Measurements from ENCODE around the gene RBM33. TPM values are rescaled to one million over a fixed set of nuclear protein-coding genes. Genes with fewer than 3 reads are reported as not detected.
"Not testable (repeated sequence)": the region's sequence is repeated elsewhere in the genome, so short reads cannot be mapped to it uniquely, and the experiment has no call there.

The RBM33 gene
- total RNA-seq, 1 donor from 2014 or later = 117 TPM

DNA sequence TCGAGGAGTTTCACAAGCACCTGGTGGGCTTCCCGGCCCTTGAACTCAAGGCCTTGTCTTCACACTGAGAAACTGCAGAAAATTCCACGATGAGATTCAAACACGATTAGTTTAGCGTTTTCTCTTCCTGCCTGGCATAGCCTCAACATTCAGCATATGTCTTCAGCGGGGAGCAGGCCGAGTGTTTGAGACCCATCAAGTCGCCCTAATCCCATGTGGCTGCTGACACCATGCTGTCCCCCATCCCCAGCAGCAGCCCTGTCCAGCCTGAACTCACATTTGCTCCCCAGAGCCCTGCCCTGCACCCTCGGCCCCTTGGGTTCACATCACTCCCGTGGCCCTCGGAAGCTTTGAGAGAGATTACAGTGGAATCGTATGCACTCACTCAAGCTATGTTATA is 35.3 kb upstream of the RBM33 start:
- Mint-ChIP-seq H3K27ac (no peak overlapping the region), H3K4me3 (no peak overlapping the region), H3K4me1 (peaks cover 10% of the 10 kb centered on the region), H3K9me3 (no peaks in the 10 kb centered on the region), H3K36me3 (ENCODE audit: low read depth) (no peaks in the 10 kb centered on the region), H3K27me3 (peaks cover 3% of the 10 kb centered on the region)
- ATAC-seq (ENCODE audit: low read depth) = no peak
- CTCF ChIA-PET = no interaction called here
- intact Hi-C loops (cut with micrococcal nuclease) = no loop called here
- POLR2A ChIA-PET = no interaction called here
- TF ChIP-seq, protein P1, sequence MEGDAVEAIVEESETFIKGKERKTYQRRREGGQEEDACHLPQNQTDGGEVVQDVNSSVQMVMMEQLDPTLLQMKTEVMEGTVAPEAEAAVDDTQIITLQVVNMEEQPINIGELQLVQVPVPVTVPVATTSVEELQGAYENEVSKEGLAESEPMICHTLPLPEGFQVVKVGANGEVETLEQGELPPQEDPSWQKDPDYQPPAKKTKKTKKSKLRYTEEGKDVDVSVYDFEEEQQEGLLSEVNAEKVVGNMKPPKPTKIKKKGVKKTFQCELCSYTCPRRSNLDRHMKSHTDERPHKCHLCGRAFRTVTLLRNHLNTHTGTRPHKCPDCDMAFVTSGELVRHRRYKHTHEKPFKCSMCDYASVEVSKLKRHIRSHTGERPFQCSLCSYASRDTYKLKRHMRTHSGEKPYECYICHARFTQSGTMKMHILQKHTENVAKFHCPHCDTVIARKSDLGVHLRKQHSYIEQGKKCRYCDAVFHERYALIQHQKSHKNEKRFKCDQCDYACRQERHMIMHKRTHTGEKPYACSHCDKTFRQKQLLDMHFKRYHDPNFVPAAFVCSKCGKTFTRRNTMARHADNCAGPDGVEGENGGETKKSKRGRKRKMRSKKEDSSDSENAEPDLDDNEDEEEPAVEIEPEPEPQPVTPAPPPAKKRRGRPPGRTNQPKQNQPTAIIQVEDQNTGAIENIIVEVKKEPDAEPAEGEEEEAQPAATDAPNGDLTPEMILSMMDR (IDR thresholded peaks at IDR 0.05) = no peak
- no peak for DNase-seq

DNA sequence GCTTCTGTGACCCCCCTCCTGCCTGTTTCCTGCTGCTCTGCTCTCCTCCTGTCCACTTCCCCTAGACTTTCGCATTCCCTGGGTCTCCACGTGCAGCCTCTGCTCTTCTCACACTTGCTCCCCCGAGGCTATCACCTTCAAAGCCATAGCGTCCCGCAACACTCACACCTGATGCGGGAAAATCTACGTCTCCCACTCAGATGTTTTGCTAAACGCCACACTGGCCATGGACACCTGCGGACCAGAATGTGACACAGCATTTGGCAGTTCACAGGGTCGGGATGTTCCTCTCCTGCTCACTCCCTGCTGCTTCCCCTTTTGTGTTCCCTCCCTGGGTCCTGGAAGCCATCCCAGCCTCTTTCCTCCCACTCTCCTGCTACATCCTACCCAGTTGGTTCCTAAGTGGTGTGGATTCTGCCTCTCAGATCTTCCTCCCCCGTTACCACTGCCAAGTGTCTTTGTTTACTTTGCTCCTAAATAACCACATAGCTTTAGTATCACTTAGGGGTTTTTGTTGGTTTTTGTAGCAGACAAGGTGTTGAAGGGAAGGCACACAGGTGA is 33.7 kb upstream of the RBM33 start:
- intact Hi-C loops (cut with micrococcal nuclease) = no loop called here
- POLR2A ChIA-PET = no interaction called here
- peaks cover 7% of the 10 kb centered on the region for H3K9me3 Mint-ChIP-seq
- TF ChIP-seq, protein P1 (IDR thresholded peaks at IDR 0.05) = no peak
- peaks cover 10% of the 10 kb centered on the region for H3K4me1 Mint-ChIP-seq
- H3K27ac Mint-ChIP-seq = no peak overlapping the region
- peak overlapping the region; percentile 33 for H3K4me3 Mint-ChIP-seq
- CTCF ChIA-PET = interaction anchor here (0.9 kb wide), 1 partner anchor 12 kb away, joined by 3 read pairs; no protein-coding TSS in a partner anchor
- peaks cover 3% of the 10 kb centered on the region for H3K27me3 Mint-ChIP-seq
- peaks cover 5% of the 10 kb centered on the region for H3K36me3 Mint-ChIP-seq (ENCODE audit: low read depth)
- ATAC-seq (ENCODE audit: low read depth) (no peak), DNase-seq (no peak)

DNA sequence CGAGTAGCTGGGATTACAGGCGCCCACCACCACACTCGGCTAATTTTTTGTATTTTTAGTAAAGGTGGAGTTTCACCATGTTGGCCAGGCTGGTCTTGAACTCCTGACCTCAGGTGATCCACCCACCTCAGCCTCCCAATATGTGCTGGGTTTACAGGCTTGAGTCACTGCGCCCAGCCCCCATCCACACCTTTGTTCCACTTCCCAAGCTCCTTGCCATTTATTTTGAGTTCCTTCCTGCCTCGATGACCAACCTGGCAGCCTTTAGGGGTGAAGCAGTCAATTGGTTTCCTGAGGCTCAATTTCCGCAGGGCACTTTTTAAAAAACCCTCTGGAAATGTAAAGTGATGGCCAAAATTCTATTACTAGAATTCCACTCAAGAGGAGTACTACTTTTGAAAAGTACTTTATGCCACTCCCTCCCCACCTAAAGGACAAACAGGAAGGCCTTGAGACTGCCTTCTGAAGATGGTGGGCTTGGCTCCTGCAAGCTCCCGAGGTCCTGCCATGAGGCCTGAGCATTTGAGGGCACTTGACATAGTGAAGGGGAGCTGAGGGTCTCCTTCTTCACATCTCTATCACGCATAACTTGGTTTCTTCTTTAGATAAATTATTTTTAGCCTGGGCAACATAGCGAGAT is 32.5 kb upstream of the RBM33 start:
- ChIA-PET POLR2A (no interaction called here), CTCF (no interaction called here)
- H3K4me3 Mint-ChIP-seq = no peak overlapping the region
- peaks cover 3% of the 10 kb centered on the region for H3K27me3 Mint-ChIP-seq
- ATAC-seq (ENCODE audit: low read depth) = no peak
- no peak overlapping the region for H3K27ac Mint-ChIP-seq
- peaks cover 5% of the 10 kb centered on the region for H3K36me3 Mint-ChIP-seq (ENCODE audit: low read depth)
- intact Hi-C loops (cut with micrococcal nuclease) = no loop called here
- TF ChIP-seq, protein P1 (IDR thresholded peaks at IDR 0.05) = no peak
- no peak for DNase-seq
- H3K9me3 Mint-ChIP-seq = peaks cover 7% of the 10 kb centered on the region
- peaks cover 10% of the 10 kb centered on the region for H3K4me1 Mint-ChIP-seq

DNA sequence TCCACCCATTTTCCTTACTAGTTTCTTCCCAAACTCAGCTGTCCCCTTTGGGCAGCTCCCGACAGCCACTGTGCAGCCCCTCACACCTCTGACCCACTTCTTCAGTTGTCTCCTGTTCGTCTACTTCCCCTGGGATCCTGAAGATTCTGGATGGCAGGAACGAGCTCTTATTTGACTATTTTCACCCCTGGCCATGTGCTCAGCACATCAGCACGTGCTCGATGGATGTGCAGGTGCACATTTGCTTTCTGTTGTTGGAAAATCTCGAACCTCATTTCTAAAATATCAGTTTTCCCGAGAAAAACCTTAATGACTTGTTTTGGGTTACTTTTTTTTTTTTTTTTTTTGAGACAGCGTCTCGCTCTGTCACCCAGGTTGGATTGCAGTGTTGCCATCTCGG is 31.8 kb upstream of the RBM33 start:
- CTCF ChIA-PET = interaction anchor here (2.2 kb wide), 1 partner anchor 14 kb away, joined by 9 read pairs; no protein-coding TSS in a partner anchor
- no peak for ATAC-seq (ENCODE audit: low read depth)
- no peak overlapping the region for H3K4me3 Mint-ChIP-seq
- H3K9me3 Mint-ChIP-seq = peaks cover 7% of the 10 kb centered on the region
- intact Hi-C loops (cut with micrococcal nuclease) = no loop called here
- TF ChIP-seq, protein P1 (IDR thresholded peaks at IDR 0.05) = no peak
- peaks cover 10% of the 10 kb centered on the region for H3K4me1 Mint-ChIP-seq
- POLR2A ChIA-PET = no interaction called here
- DNase-seq = no peak
- H3K36me3 Mint-ChIP-seq (ENCODE audit: low read depth) = peaks cover 5% of the 10 kb centered on the region
- H3K27ac Mint-ChIP-seq = no peak overlapping the region
- peaks cover 3% of the 10 kb centered on the region for H3K27me3 Mint-ChIP-seq

DNA sequence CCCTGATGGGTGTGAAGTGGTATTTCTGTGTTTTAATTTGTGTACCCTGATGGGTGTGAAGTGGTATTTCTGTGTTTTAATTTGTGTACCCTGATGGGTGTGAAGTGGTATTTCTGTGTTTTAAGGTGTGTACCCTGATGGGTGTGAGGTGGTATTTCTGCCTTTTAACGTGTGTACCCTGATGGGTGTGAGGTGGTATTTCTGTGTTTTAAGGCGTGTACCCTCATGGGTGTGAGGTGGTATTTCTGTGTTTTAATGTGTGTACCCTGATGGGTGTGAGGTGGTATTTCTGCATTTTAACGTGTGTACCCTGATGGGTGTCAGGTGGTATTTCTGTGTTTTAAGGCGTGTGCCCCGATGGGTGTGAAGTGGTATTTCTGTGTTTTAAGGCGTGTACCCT is 29.4 kb upstream of the RBM33 start:
- H3K27me3 Mint-ChIP-seq; DNase-seq; H3K4me1 Mint-ChIP-seq; H3K4me3 Mint-ChIP-seq; H3K36me3 Mint-ChIP-seq (ENCODE audit: low read depth); POLR2A ChIA-PET; H3K27ac Mint-ChIP-seq; H3K9me3 Mint-ChIP-seq; CTCF ChIA-PET; intact Hi-C loops (cut with micrococcal nuclease); ATAC-seq (ENCODE audit: low read depth): not testable (repeated sequence)
